Choroid plexus epithelial cell (primary cell): Measurements from ENCODE around the gene RHAG.

Source experiments
- DNase-seq: peaks from one replicate; pipeline ENCODE4 v3.0.0-alpha.2; 2010; ENCODE audit warnings: low read depth
- H3K4me3 ChIP-seq: 2 replicates; pipeline ENCODE4 v1.5.1; 2011; ENCODE audit warnings: low read depth, mild to moderate bottlenecking, control low read depth, low read length, moderate library complexity
- CTCF ChIP-seq: conservative IDR thresholded peaks from 2 replicates; pipeline ENCODE4 v1.5.1; 2011; ENCODE audit warnings: low read depth, mild to moderate bottlenecking, control low read depth, inconsistent platforms, low read length, moderate library complexity

The RHAG gene

GRCh38 chr6:49582529-49582928 is 54.1 kb downstream of the RHAG start:
- no peak overlapping the region for H3K4me3 ChIP-seq
- no peak for TF ChIP-seq CTCF
- DNase-seq = peak; percentile 66

GRCh38 chr6:49579649-49580048 is 57.0 kb downstream of the RHAG start:
- no peak for DNase-seq
- no peak overlapping the region for H3K4me3 ChIP-seq
- TF ChIP-seq CTCF = no peak

GRCh38 chr6:49576618-49577017 is 60.0 kb downstream of the RHAG start:
- TF ChIP-seq CTCF = no peak
- no peak overlapping the region for H3K4me3 ChIP-seq
- peak; percentile 72 for DNase-seq

- peak; percentile 44 for TF ChIP-seq CTCF
- H3K4me3 ChIP-seq = no peak overlapping the region
- DNase-seq = peak; percentile 66
These were observed 66.1 kb downstream of the RHAG start for GRCh38 chr6:49570474-49571079.

- TF ChIP-seq CTCF = no peak
- DNase-seq = peak; percentile 71
- no peak overlapping the region for H3K4me3 ChIP-seq
These were observed 70.8 kb downstream of the RHAG start for GRCh38 chr6:49565855-49566254.

GRCh38 chr6:49565261-49565660 is 71.4 kb downstream of the RHAG start:
- no peak overlapping the region for H3K4me3 ChIP-seq
- TF ChIP-seq CTCF = no peak
- DNase-seq = no peak

- H3K4me3 ChIP-seq = no peak overlapping the region
- no peak for DNase-seq
- no peak for TF ChIP-seq CTCF
These were observed 72.1 kb downstream of the RHAG start for GRCh38 chr6:49564552-49564951.
